ENCODE measurements around the gene POLD3. TPM values are rescaled to one million over a fixed set of nuclear protein-coding genes. Genes with fewer than 3 reads are reported as not detected.

The POLD3 gene
- total RNA-seq, result 16.8 TPM

GRCh38 chr11:74592441-74593362 lies at the start of gene POLD3:
POLD3 (plus strand) TSS chr11:74592582; CDS start chr11:74592659, 77 bp downstream.

Small RNA genes within 50 kb of the gene (small RNA-seq; reads per million reads assigned to genes)
- not detected for gene RANP3
- not detected for gene RN7SKP297

Other genes starting within 250 kb of the POLD3 start
- gene PGM2L1, start 194.1 kb upstream of the POLD3 start, total RNA-seq, result 348 TPM
- 3.7 TPM for gene KCNE3, start 125.0 kb upstream of the POLD3 start, total RNA-seq
- 5.1 TPM for gene LIPT2, start 98.9 kb upstream of the POLD3 start, total RNA-seq
- not detected for gene CHRDL2, start 138.8 kb downstream of the POLD3 start, total RNA-seq
- gene RNF169, start 156.3 kb downstream of the POLD3 start, total RNA-seq, result 32.1 TPM

All from diencephalon (tissue), 1 donor.